Stimulated activated CD4-positive, alpha-beta T cell treated with anti-CD3 and anti-CD28 coated beads, Interleukin-4, amount 100 ng/mL, for 1 hour (primary cell): ENCODE results near the gene ATL1.
"Not testable (repeated sequence)": the region's sequence is repeated elsewhere in the genome, so short reads cannot be mapped to it uniquely, and the experiment has no call there.

Experiments
- DNase-seq: peaks from one replicate; pipeline ENCODE4 v3.0.0-alpha.2; 2020

Gene ATL1

DNA sequence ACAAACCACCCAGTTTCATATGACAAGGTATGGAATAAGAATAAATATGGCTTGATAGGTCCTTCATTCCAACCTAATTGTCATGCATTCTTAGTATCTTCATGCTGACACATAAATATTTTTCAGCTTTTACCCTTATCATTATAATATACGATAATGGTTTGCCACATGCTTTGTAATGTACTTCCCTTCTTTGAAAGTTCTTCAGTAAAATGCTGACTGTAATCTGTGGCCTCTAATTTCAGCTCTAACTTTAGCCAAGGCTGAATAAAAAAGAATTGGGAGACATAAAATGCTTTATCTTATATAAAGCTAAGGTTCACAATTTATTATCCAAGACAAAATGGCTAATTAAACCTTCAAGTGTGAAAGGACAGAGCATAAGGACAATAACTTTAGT is 24.9 kb upstream of the ATL1 start:
- no peak for DNase-seq

DNA sequence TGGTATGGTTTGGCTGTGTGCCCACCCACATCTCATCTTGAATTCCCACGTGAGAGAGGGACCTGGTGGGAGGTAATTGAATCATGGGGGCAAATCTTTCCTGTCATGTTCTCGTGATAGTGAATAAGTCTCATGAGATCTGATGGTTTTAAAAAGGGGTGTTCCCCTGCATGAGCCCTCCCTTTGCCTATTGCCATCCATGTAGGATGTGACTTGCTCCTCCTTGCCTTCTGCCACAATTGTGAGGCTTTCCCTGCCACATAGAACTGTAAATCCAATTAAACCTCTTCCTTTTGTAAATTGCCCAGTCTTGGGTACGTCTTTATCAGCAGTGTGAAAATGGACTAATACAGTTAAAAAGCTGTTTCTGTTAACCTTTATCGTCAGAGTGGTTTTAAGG is 21.9 kb upstream of the ATL1 start:
- not testable (repeated sequence) for DNase-seq

DNA sequence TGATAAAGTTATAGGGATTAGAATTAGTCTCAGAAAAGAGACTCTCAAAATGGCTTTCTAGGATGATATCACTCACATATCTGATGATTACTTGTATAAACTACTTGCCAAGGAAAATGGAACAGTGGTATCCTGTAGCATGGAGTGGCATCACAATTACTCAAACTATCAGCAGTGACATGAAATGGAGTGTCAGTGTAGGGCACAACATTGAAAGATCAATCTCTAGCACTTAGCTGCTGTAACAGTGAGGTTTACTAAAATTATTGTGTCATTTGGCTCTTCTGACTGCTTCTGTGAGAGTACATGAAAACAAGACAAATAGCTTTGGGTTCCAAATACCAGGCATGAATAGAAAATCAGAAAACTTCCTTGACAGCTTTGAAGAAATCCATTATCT is 20.9 kb upstream of the ATL1 start:
- DNase-seq, result no peak

DNA sequence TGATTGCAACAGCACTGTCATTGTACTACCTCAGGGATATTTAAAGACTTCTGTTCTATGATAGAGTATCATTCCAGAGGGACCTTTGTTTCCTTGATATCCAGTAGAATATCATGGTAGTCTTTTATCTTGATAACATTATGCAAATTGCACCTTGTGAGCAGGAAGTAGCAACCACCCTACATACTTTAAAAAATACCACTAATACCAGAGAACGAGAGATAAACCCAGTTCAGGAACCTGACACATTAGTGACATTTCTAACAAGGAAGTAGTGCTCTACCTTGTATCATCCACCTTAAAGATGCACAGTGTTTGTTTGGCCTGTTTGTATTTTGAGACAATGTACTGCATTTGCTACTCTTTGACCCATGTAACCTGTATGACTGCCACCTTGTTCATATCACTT is 18.8 kb upstream of the ATL1 start:
- no peak for DNase-seq

DNA sequence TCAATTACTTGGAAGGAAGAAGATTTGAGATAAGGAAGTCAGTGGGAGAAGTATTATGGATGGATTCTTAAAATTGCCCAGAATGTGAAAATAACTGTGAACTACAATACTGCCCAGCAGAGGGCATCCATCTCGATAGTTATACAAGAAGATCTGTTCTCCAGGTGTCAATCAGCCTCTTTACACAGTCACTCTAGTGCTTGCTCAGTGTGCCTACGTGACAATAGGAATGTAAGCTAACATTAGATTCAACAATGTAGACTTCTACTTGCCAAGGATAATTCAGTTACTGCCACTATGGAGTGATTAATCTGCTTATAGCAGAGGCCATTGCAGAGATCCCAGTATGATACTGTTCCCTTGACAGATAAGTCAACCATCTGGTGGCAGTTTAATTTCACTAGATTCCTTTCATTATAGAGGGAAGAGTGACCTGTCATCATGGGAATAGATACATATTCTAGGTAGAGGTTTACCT is 17.0 kb upstream of the ATL1 start:
- DNase-seq, result peak; percentile 6

DNA sequence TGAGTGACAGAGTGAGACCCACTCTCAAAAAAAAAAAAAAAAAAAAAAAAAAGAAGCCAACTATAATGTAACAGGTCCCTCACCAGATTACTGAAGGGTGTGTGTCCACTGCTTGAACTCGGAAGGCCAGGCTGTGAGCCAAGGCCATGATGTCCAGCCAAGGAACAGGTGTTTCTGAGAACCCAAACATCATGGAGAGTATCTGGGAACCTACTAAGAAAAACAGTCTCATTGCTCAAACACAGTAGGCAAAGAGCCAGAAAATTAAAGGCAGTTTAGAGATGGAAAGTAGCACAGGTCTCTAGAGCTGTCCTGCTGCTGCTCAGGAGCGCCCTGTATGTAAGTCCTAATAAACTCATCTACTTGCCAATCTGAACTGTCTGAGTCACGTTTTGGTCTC is 15.0 kb upstream of the ATL1 start:
- DNase-seq, result no peak

DNA sequence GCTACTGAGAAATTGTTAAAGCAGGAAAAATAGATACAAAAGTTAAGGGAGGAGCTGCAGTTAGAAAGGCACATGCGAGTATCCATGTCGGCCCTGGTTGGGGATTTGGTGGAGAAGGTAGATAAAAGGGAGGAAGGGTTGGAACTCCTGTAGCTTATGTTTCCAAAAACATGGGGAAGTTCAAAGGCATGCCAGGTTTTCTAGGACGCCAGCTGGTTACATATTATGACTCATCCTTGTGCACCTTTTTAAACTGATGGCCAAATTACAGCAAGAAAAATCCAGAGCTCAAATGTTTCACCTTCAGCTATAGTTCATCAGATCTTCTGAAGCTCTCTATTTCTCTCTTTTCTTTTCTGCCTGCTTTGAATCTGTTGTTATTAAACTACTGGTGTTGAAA is 14.3 kb upstream of the ATL1 start:
- no peak for DNase-seq

DNA sequence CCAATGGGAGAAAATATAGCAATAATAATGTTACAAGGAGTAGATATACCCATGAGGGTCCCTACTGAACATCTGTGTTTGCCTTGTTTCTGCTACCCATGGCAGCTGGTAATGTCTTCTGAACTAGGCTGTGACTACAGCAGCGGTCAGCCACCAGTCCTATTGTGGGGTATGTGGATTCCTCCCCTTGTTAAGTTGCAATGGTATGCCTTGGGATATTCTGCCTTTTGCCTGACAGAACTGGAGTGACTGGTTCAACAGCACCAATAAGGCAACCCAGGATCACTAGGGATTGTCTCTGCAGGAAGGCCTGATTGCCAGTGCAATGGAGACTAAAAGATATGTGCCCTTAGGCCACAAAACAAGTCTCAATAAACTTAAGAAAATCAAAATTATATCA is 9.7 kb upstream of the ATL1 start:
- no peak for DNase-seq

DNA sequence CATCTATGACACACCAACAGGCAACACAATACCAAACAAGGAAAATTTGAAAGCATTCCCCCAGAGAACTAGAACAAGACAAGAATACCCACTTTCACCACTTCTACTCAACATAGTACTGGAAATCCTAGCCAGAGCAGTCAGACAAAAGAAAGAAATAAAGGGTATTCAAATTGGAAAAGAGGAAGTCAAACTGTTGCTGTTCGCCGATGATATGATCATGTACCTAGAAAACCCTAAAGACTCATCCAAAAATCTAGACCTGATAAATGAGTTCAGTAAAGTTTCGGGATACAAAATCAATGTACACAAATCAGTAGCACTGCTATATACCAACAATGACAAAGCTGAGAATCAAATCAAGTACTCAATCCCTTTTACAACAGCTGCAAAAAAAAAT is 8.1 kb upstream of the ATL1 start:
- no peak for DNase-seq

DNA sequence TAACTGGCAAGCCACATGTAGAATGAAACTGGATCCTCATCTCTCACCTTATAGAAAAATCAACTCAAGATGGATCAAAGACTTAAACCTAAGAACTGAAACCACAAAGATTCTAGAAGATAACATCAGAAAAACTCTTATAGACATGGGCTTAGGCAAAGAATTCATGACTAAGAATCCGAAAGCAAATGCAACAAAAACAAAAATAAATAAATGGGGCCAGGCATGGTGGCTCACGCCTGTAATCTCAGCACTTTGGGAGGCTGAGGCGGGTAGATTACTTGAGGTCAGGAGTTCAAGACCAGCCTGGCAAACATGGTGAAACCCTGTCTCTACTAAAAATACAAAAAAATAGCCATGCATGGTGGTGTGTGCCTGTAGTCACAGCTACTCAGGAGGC is 7.1 kb upstream of the ATL1 start:
- not testable (repeated sequence) for DNase-seq

DNA sequence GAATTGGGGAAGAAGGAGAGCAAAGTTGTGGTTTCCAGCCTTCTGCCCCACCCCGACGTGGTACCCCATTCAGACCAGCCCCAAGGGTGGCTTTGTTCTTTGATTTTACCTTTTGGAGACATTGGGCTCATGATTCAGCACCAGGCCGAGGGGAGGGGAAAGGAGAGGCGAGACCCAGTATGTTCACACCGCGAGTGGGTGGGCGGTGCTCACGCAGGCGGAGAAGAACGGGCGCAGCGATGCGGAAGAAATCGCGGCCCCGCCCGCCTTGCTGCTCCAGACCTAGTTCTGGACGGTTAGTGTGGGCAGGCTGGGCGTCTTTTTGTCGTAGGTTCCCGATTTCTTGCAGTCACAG is 963 bp downstream of the ATL1 start:
- peak; percentile 69 for DNase-seq

DNA sequence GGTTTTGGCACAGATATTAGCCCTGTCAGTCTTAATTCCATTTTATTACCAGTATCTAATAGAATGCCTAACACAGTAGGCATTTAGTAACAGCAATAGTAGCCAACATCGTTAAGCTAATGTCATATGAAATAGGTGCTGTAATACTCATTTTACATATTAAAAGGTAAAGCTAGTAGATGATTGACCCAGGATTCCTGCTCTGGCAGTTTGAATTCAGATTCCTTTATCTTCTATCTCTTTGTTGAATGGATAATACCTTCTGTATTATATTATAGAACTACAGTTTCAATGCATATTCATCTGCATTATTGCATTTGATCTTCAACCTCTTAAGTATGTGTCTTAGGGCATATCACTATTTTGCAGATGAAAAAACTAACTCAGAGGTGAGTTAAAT is 2.9 kb downstream of the ATL1 start:
- no peak for DNase-seq

DNA sequence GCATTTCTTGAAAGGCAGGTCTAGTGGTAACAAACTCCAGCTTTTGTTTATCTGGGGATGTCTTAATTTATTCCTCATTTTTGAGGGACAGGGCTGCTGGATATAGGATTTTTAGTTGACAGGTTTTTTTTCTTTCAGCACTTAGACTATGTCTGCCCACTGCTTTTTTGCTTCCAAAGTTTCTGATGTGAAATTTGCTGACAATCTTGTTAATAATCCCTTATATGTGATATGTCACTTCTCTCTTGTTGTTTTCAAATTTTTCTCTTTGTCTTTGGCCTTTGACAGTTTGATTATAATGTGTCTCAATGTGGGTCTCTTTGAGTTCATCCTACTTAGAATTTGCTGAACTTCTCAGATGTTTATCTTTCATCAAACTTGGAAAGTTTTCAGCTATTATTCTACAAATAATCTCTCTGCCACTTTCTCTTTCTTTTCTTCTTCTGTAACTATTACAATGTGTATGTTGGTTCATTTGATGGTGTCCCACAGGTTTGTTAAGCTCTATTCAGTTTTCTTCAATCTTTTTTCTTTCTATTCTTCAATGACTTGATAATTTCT is 9.8 kb downstream of the ATL1 start:
- DNase-seq, result no peak

DNA sequence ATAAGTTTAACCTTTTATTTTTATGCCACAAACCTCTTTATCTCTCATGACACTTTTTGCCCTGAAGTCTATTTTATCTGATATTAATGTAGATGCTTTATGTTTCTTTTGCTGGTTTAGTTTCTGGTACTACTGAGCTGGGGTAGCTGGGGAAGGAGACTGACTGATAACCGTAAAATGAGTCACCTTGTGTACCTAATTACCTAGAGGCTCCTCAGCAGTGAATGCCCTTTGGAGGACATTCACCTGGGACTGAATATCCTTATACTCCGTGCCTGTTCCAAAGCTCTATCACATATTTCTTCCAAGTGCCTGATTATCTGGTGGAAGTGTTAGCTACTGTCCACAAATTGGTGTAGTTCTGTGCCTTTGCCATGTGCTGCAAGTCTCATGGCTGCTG is 13.9 kb downstream of the ATL1 start:
- DNase-seq, result no peak

DNA sequence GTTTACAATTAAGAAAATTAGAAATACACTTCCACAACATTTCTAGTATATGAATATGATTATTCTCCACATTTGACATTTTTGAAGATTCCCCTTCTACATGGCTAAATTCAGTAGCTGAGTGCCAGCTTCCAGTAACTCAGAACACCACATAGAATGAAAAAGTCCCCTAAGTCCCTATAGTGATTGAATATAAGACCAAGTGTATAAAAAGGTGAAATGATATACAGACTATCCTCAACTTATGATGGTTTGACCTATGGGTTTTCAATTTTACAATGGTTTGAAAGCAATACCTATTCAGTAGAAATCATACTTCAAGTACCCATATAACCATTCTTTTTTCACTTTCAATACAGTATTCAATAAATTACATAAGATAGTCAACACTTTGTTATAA is 15.8 kb downstream of the ATL1 start:
- no peak for DNase-seq

DNA sequence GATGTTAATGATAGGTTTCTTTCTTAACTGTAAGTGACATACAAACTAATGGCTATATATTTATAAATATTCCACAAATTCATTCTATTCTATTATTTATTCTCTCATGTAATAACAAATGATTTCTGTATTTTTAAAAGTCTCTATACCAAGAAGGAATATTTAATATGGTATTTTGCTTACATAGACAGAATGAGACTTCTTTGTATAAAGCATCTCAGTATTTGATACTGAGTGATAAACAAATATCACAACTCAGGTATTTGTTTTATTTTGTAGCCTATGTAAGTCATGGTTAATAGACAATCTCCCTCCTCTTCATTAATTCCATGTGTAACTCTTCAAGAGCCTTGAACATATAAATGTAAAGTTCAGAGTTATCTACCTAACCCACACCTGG is 18.0 kb downstream of the ATL1 start:
- DNase-seq, result no peak

DNA sequence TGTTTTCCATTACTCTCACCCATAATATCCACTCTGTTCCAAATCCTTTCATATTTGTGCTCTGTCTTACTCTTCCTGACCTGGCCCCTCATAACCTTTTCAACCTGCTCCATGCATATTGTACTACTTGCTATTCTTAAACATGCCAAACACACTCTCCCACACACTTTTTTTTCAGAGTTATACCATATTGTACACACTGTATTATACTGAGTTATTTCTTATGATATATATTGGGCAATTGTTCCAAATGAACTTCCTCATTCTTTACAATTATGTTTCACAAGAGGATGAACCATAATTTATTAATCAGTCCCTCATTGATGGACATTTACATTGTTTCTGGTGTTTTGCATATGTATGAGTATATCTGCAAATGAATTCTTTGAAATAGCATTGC is 18.5 kb downstream of the ATL1 start:
- no peak for DNase-seq

DNA sequence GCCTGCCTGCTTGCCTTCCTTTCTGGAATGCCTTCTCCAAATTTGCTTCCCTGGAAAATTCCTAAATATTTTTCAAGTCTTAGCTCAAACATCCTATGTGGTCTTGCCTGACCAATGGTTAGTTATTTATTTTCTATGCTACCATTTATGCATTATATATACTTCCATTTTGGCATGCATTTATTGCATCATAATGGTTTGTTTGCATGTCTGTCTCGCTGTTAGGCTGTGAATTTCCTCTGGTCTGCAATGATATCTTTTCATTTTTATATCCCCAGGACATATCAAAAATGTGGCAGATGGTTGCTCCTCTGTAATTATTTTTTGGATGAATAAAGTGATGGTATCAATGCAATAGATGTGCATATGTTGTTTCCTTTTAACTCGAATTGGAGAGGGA is 30.5 kb downstream of the ATL1 start:
- no peak for DNase-seq

DNA sequence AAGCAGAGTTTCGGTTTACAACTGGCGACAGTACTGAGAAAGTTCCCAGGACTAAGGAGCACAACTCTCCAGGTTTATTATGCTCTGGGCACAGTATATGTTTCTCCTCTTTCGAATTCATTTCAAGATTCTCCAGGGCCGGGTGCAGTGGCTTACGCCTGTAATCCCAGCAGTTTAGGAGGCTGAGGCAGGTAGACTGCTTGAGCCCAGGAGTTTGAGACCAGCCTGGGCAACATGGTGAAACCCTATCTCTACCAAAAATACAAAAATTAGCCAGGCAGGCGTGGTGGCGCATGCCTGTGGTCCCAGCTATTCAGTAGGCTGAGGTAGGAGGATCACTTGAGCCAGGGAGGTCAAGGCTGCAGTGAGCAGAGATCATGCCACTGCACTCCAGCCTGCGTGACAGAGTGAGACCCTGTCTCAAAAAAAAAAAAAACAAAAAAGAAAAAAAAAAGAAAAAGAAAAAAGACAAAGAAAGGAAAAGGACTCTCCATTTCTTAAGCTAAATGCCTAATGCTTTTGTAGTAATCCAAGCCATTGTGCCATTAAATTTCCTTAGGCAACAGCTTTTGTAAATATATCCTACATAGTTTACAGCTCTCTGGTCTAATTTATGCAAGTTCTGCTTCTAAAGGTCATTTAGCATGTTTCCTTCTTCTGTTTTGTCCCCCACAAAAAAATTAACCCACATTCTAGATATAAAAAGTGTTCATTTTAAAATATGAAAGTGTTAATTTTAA is 34.8 kb downstream of the ATL1 start:
- DNase-seq, result no peak

DNA sequence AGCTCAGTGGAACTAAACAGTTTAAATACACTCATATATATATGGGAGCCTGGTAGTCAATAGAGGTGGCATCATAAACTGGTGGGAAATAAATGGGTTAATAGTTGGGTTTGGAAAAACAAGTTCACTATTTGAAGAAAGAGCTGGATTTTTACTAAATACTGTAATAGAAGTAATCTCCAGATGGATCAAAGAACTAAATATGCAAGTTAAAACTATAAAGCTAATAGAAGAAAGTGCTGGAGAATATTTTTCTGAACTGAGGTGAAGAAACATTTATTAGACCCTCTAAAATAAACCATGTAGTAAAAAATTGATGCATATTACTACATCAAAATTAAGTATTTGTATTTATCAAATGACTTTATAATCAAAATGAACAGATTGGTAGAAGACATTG is 38.8 kb downstream of the ATL1 start:
- no peak for DNase-seq

DNA sequence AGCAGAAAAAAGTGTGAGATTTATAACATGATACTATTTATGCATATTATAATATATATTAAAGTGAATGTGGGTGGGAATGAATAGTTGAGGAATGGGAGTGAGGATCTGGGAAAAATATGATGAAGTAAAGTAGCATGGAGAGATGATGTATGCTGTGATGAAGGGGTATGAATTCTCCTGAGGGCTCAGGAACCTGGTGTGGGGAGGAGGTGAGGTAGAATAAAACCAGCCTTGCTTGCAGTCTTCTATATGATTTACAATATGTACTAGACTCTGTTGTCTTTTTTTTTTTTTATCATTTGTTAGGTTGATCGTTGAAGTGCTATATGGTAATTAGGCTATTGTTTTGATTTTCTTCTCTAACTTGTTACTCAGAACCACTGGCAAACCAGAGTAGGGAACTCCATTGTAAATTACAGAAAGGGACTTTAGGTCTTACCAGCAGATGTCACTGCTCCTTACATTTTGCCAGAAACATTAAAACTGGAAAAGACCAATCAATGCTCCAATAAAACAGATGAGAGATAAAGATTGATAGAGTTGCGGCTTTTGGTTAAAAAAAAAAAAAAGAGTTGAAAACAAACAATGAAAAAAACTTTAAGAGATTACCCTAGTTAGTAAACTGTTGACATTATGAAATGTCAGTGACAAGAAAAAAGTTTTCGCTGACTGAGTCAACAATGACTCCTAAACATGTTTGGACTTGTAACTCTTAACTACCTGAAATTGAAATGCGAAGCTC is 39.9 kb downstream of the ATL1 start:
- DNase-seq, result no peak

DNA sequence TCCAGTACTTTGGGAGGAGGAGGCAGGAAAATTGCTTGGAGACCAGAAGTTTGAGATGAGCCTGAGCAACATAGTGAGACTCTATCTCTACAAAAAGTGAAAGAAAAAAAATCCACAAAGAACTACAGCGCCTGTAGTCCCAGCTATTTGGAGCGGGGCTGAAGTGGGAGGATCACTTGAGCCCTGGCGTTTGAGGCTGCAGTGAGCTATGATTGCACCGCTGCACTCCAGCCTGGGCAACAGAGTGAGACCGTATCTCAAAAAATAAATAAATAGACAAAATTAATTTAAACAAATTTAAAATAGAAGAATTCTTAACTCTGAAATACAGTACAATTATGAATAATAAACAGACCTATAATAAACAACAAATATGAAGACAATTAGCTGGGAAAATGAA is 40.9 kb downstream of the ATL1 start:
- no peak for DNase-seq

DNA sequence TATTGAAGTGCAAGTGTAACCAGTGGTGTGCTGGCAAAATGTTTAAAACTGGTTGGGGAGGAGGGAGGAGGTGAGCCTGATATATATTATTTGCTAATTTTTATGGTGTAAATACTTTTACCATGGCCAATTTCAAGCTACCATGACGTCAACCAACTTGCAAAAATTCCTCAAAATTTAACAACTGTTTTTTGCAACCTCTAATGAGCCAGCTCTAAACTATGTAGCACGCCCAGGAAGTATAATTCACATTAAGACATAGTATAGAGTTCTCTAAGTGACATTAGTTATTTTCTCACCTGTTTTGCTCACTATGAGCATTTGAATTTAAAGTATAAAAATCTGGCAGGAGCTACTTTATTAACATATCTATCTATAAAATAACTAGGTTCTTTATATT is 41.4 kb downstream of the ATL1 start:
- DNase-seq, result no peak

DNA sequence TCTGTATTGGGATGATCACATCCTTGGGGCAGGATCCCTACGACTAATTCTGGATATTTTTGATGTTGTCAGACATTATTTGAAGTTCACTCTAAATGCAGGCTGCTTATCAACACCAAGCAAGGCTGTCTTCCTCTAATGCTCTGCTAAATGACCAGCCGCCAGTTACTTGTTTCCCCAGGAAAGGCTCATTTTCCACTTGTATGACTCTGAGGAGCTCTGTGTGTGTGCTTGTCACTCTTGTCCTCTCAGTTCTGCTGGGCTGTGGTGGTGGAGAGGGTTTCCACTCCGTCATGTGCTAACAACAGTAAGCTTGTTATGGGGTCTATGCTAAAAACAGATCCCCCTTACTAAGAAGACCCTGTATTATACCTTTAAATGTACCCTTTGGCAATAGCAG is 42.1 kb downstream of the ATL1 start:
- no peak for DNase-seq

DNA sequence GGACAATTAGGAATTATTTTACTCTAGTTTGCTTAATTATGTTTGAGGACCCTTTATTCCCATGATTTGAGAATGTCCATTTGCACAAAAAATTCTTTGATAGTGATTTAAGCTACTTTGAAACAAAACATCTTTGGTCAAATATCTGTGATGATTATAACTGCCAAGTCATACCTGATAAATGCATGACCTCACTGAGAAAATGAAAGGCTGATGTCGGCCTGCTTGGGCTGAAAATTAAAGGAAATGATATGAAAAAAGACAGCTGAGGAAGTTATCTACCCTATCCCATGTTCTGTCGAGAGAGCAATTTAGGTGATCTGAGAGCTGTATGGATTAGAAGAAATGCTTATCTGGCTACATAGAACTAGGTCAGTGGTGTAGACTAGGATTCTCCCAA is 43.6 kb downstream of the ATL1 start:
- no peak for DNase-seq
